Testis (tissue), 3 donors: ENCODE measurements around the gene GOLT1A. TPM values are rescaled to one million over a fixed set of nuclear protein-coding genes. Genes with fewer than 3 reads are reported as not detected.

Source experiments
- DNase-seq: peaks from one replicate; pipeline ENCODE4 v3.0.0-alpha.2; 2019
- H3K27ac ChIP-seq, 2 donors: fragments of 200-600 bp; sonication (generic); one replicate each; pipeline ENCODE4 v1.5.1; 2019
- H3K27me3 ChIP-seq: fragments of 200-600 bp; sonication (generic); one replicate; pipeline ENCODE4 v1.5.1; 2019
- H3K36me3 ChIP-seq: fragments of 200-600 bp; sonication (generic); one replicate; pipeline ENCODE4 v1.5.1; 2017; ENCODE audit warnings: low read depth; ENCODE audit errors: missing control alignments
- H3K4me1 ChIP-seq: fragments of 200-600 bp; sonication (generic); one replicate; pipeline ENCODE4 v1.5.1; 2019
- H3K4me3 ChIP-seq, 2 donors: fragments of 200-600 bp; sonication (generic); one replicate each; pipeline ENCODE4 v1.5.1; 2017 to 2019
- H3K9me3 ChIP-seq: fragments of 200-600 bp; sonication (generic); one replicate; pipeline ENCODE4 v1.5.1; 2017
- POLR2A ChIP-seq: fragments of 450-650 bp; IDR thresholded peaks from one replicate; pipeline ENCODE4 v1.6.1; 2017; ENCODE audit warnings: antibody characterized with exemption, mild to moderate bottlenecking, moderate library complexity
- WGBS, 2 donors: methylation state at CpG; one replicate each; pipeline ENCODE4 v1.1.5; 2018; 5-methylcytosine and 5-hydroxymethylcytosine counted together
- intact Hi-C: fragments of 100-400 bp; cut with DNase I; formaldehyde crosslinking; loops from one replicate; pipeline ENCODE4 v1.15.1; 2023; ENCODE audit warnings: low total_unique reads
- polyA plus RNA-seq: library from polyadenylated mRNA; stranded (reverse); fragments of 350-450 nt; fragmentation: Illumina TruSeq; extraction: RNeasy Lipid Tissue Mini Kit (QIAGEN cat#74804); gene quantifications from one replicate; pipeline ENCODE4 v1.2.3, GENCODE V29; 2014; ENCODE audit warnings: low read depth, low replicate concordance; ENCODE audit not compliant: insufficient read depth
- total RNA-seq, 2 donors: library from RNA; depleted of rRNA; stranded (reverse); fragments of >200 nt; gene quantifications; one replicate each; pipeline ENCODE4 v1.2.3, GENCODE V29; 2016
- TF ChIP-seq, protein P1 (sequence below), 3 experiments: fragments of 450-650 bp in 2 of 3; fragments of 200-600 bp in 1 of 3; sonication (generic) in 1 of 3; IDR thresholded peaks; one replicate each; pipeline ENCODE4 v1.5.1; 2016 to 2019; ENCODE audit warnings: antibody characterized with exemption in 3 of 3, mild to moderate bottlenecking in 2 of 3, moderate library complexity in 1 of 3

Gene GOLT1A
- total and polyA plus RNA-seq, 3 donors from 2014 or later, result 1.5 to 6.8 (median 2.2) TPM

DNA sequence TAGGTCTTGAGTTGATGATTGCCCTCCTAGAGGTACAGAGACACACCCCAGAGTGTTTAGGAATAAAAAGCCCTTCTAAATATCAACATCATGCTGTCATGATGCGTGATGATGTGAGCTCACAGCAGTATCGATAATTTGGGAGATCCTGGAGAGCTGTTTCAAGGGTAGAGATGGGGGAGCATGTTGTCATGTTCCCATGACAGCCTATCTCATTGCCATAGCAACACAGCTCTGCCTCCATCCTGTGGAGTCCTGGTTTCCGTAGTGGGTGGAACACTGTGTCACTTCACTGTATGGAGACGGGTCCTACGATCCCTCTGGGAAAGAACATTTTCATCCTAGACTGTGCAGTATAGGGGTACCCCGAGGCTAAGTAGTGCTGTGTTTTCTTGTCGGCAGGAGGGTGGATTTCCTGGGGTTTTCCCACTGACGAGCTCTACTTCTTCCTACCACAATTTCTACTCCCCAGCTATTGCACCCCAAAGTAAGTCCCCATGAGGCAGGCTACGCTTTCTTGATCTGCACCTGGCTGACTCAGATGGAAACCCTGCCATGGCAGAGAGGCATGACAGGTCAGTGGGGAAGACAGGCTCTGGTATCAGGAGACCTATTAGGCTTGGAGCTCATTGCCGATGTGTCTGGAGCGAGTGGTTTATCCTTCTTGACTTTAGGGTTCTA is 24.7 kb downstream of the GOLT1A start:
- 84 to 92% methylated on average over 10 to 11 of the region's 11 CpGs for WGBS, 2 donors
- intact Hi-C loops, result no loop called here

DNA sequence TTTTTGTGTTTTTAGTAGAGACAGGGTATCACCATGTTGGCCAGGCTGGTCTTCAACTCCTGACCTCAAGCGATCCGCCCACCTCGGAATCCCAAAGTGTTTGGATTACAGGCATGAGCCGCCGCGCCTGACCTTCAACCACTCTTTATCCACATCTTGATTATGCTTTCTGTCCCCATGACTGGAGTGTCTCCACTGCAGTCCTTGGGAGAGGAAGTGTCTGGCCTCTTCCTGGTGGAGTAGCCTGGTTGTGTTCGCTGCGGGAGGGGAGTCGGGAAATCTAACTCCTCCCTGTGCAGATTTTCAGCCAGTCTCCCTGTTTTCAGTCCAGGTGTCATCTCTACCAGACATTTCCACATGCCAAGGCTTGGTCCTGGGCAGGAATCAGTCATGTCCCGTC is 27.2 kb downstream of the GOLT1A start:
- H3K27me3 ChIP-seq, result no peaks in the 10 kb centered on the region
- H3K36me3 ChIP-seq, result no peaks in the 10 kb centered on the region
- TF ChIP-seq POLR2A, result no peak
- TF ChIP-seq, protein P1, sequence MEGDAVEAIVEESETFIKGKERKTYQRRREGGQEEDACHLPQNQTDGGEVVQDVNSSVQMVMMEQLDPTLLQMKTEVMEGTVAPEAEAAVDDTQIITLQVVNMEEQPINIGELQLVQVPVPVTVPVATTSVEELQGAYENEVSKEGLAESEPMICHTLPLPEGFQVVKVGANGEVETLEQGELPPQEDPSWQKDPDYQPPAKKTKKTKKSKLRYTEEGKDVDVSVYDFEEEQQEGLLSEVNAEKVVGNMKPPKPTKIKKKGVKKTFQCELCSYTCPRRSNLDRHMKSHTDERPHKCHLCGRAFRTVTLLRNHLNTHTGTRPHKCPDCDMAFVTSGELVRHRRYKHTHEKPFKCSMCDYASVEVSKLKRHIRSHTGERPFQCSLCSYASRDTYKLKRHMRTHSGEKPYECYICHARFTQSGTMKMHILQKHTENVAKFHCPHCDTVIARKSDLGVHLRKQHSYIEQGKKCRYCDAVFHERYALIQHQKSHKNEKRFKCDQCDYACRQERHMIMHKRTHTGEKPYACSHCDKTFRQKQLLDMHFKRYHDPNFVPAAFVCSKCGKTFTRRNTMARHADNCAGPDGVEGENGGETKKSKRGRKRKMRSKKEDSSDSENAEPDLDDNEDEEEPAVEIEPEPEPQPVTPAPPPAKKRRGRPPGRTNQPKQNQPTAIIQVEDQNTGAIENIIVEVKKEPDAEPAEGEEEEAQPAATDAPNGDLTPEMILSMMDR (IDR thresholded peaks at IDR 0.05), result no peak
- no peak for DNase-seq
- H3K9me3 ChIP-seq, result no peaks in the 10 kb centered on the region
- no peak overlapping the region for H3K27ac ChIP-seq
- H3K4me3 ChIP-seq, result no peak overlapping the region
- WGBS, 2 donors, result 69 to 82% methylated on average over 10 of the region's 10 CpGs
- H3K4me1 ChIP-seq, result no peaks in the 10 kb centered on the region
- intact Hi-C loops, result no loop called here

More for the DNA sequence above, 24.7 kb downstream of the GOLT1A start:
- H3K9me3 ChIP-seq, result no peaks in the 10 kb centered on the region
- no peak overlapping the region for H3K27ac ChIP-seq
- no peak for DNase-seq
- no peak overlapping the region for H3K4me3 ChIP-seq
- H3K4me1 ChIP-seq, result no peaks in the 10 kb centered on the region
- no peaks in the 10 kb centered on the region for H3K27me3 ChIP-seq
- H3K36me3 ChIP-seq, result no peaks in the 10 kb centered on the region
- TF ChIP-seq POLR2A, result no peak
- TF ChIP-seq, protein P1 (IDR thresholded peaks at IDR 0.05), result no peak

DNA sequence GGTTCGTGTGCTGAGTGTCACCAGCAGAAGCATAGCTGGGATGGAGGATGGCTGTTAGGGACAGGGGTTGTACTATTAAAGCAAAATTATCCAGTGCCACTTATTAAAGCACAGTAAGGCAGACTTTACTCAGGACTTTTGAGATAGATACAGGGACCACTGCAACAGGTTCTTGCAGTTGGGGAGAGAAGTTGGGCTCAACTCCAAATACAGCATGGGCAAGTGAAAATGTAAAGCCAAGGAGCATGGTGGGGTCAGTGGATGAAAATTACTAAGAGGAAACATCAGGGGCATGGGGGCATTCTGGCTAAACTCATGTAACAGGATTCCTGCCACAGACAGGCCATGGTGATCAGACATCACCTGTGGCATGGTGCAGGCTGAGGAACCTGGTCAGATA is 32.7 kb downstream of the GOLT1A start:
- Histone ChIP-seq H3K4me3 (no peak overlapping the region), H3K36me3 (no peaks in the 10 kb centered on the region), H3K9me3 (no peaks in the 10 kb centered on the region), H3K4me1 (no peaks in the 10 kb centered on the region), H3K27me3 (no peaks in the 10 kb centered on the region), H3K27ac (no peak overlapping the region)
- TF ChIP-seq POLR2A, result no peak
- TF ChIP-seq, protein P1 (IDR thresholded peaks at IDR 0.05), result no peak
- 70 to 73% methylated on average over 1 of the region's 1 CpG for WGBS, 2 donors
- DNase-seq, result no peak
- intact Hi-C loops, result no loop called here

DNA sequence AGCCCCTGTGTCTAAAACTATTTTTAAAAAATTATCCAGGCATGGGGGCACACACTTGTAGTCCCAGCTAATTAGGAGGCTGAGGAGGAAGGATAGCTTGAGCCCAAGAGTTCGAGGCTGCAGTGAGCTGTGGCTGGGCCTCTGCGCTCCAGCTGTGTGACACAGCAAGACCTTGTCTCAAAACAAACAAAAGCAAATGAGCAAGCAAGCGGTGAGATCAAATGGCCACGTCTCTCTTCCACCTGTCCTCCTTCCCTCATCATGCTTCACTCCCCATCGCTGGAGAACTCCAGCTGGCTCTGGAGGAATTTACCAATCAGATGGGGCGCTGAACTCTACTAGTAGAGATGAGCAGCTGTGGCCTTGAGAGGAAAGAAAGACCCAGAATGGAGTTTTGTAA is 33.7 kb downstream of the GOLT1A start:
- no peak overlapping the region for H3K27ac ChIP-seq
- no peaks in the 10 kb centered on the region for H3K9me3 ChIP-seq
- TF ChIP-seq POLR2A, result no peak
- TF ChIP-seq, protein P1 (IDR thresholded peaks at IDR 0.05), result no peak
- H3K36me3 ChIP-seq, result no peaks in the 10 kb centered on the region
- DNase-seq, result no peak
- H3K27me3 ChIP-seq, result no peaks in the 10 kb centered on the region
- intact Hi-C loops, result no loop called here
- no peak overlapping the region for H3K4me3 ChIP-seq
- no peaks in the 10 kb centered on the region for H3K4me1 ChIP-seq
- 55 to 68% methylated on average over 6 of the region's 6 CpGs for WGBS, 2 donors
